Measurements from ENCODE around the gene GPR84.

Gene GPR84

DNA sequence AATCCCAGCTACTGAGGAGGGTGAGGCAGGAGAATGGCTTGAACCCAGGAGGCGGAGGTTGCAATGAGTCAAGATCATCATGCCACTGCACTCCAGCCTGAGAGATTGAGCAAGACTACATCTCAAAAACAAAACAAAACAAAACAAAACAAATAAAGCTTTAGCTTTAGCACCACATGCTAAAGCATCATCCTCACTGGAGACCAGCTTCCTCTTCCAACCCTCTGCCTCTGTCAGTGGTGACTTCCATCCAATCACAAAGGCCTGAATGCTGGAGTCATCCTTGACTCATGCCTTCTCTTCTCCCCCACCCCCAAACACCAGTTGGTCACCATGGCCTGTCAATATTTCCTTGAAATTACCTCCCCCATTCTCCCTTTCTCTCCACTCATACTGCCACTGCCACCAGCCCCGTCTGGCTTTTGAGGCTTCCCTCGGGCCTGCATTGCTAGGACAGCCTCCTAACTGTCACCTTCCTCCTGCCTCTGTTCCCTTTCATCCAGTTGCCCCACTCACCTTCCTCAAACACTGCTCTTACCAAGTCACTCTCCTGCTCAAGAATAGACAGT is 18.8 kb upstream of the GPR84 start:
- ChIA-PET POLR2A (no interaction called here), CTCF (interaction anchor here (0.8 to 7.5 kb wide), 9 partner anchors 8 to 176 kb away, joined by 3 to 95 read pairs (median 6); no protein-coding TSS in a partner anchor)
- DNase-seq (ENCODE audit: extremely low spot score), result no peak
- TF ChIP-seq, protein P1, sequence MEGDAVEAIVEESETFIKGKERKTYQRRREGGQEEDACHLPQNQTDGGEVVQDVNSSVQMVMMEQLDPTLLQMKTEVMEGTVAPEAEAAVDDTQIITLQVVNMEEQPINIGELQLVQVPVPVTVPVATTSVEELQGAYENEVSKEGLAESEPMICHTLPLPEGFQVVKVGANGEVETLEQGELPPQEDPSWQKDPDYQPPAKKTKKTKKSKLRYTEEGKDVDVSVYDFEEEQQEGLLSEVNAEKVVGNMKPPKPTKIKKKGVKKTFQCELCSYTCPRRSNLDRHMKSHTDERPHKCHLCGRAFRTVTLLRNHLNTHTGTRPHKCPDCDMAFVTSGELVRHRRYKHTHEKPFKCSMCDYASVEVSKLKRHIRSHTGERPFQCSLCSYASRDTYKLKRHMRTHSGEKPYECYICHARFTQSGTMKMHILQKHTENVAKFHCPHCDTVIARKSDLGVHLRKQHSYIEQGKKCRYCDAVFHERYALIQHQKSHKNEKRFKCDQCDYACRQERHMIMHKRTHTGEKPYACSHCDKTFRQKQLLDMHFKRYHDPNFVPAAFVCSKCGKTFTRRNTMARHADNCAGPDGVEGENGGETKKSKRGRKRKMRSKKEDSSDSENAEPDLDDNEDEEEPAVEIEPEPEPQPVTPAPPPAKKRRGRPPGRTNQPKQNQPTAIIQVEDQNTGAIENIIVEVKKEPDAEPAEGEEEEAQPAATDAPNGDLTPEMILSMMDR (IDR thresholded peaks at IDR 0.05; ENCODE audit: control extremely low read depth, extremely low read depth, low read depth, missing control alignments), result no peak

- CTCF ChIA-PET, result interaction anchor here (0.9 to 7.5 kb wide), 15 partner anchors 10 to 588 kb away, joined by 3 to 87 read pairs (median 33); partner anchors contain the start of genes COPZ1 and NFE2
- TF ChIP-seq, protein P1 (IDR thresholded peaks at IDR 0.05; ENCODE audit: control extremely low read depth, extremely low read depth, low read depth, missing control alignments), result no peak
- no peak for DNase-seq (ENCODE audit: extremely low spot score)
- POLR2A ChIA-PET, result interaction anchor here (0.7 kb wide), 1 partner anchor 20 kb away, joined by 5 read pairs; no protein-coding TSS in a partner anchor
These were observed 16.9 kb upstream of the GPR84 start for GRCh38 chr12:54381136-54381535.

DNA sequence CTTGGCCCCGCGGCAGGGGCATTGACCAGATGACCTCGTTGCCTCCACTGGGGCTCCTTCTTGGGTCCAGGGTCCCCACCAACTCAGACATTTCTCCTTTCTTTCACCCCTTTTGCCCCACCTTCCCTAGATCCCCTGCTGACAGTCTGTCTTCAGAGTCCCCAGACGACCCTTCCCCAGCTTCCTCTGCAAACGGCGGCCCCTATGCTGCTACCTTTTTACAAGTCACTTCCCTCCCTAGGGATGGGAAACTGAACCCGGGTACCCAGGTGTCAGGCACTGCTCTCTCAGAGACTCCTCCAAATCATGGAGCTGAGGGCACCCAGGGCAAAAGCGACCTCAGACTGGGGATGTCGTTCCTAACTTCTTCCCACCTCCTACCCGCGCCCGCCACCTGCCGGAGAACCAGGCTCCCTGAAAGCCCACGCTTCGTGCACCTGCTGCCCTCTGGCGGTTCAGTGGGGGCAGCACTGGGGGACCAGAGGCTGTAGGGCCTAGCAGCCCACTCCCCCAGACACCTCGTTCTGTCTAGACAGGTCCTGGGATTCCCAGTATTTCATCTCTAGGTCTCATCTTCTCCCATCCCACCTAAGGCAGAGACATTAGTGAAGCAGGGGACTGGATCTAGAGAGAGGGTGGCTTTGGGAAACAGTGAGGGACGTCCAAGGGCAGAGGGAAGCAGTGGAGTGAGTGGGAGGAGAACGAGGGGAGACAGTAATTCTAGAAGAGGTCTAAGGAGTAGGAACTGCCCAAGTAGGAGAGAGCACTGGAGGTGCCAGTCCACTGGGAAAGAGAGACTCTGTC is 15.3 kb upstream of the GPR84 start:
- TF ChIP-seq, protein P1 (IDR thresholded peaks at IDR 0.05; ENCODE audit: control extremely low read depth, extremely low read depth, low read depth, missing control alignments), result peak; percentile 100
- ChIA-PET POLR2A (no interaction called here), CTCF (interaction anchor here (0.6 to 7.5 kb wide), 55 partner anchors 8 to 416 kb away, joined by 3 to 87 read pairs (median 6); partner anchors contain the start of genes COPZ1, HNRNPA1, HOXC4 and HOXC5)
- DNase-seq (ENCODE audit: extremely low spot score), result peak; percentile 93

DNA sequence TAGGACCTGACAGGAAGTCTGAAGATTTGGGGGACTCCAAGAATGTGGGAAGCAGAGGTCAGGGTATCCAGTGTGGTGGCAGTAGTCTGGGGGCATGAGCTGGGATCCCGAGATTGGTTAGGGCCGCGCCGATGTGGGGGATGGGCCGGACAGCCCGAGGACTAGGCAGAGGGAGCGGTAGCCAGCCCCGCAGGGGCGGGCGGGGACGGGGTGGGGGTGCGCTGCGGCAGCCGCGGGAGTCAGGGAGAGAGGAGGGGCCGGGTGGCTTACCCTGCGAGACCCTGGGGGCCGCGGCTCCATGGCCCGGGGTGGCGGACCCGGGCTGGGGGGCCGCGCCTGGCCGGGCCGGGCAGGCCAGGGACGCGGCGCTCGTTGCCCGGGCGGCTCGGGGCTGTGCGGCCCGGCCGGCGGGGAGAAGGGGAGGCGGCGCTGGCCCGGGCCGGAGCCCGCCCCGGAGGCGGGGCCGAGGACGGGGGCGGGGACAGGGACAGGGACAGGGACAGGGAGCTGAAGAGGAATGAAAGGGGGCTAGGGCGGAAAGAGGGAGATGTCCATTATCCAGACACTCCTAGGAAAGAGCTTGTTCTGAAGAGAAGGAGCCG is 14.6 kb upstream of the GPR84 start:
- POLR2A ChIA-PET, result no interaction called here
- TF ChIP-seq, protein P1 (IDR thresholded peaks at IDR 0.05; ENCODE audit: control extremely low read depth, extremely low read depth, low read depth, missing control alignments), result no peak
- CTCF ChIA-PET, result interaction anchor here (0.6 to 7.5 kb wide), 48 partner anchors 7 to 416 kb away, joined by 3 to 87 read pairs (median 6); partner anchors contain the start of genes COPZ1, HNRNPA1, HOXC4 and HOXC5
- DNase-seq (ENCODE audit: extremely low spot score), result no peak

- TF ChIP-seq, protein P1 (IDR thresholded peaks at IDR 0.05; ENCODE audit: control extremely low read depth, extremely low read depth, low read depth, missing control alignments), result no peak
- ChIA-PET POLR2A (no interaction called here), CTCF (interaction anchor here (0.6 to 7.5 kb wide), 12 partner anchors 10 to 163 kb away, joined by 3 to 87 read pairs (median 37); partner anchors contain the start of gene COPZ1)
- no peak for DNase-seq (ENCODE audit: extremely low spot score)
These were observed 13.7 kb upstream of the GPR84 start for GRCh38 chr12:54377797-54378515.

DNA sequence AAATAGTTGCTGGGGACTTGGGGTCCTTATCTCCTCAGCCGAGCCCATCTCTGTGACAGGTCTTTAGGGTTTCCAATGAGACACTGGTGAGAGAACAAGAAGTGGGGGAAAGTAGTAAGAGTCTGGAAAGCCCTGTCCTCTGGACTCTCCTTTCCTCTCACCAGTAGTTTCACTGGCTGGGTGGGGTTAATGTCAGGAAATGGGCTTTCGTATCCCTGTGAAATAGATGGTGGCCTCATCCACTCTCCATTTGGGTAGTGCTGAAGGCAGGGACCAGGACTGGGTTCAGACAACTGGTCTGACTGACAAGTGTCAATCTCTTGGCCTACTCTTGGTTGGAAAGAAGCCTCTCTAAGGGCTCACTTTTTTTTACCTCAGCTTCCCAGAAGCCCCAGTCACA is 12.7 kb upstream of the GPR84 start:
- TF ChIP-seq, protein P1 (IDR thresholded peaks at IDR 0.05; ENCODE audit: control extremely low read depth, extremely low read depth, low read depth, missing control alignments), result no peak
- CTCF ChIA-PET, result interaction anchor here (0.9 to 7.5 kb wide), 6 partner anchors 8 to 163 kb away, joined by 3 to 74 read pairs (median 3); no protein-coding TSS in a partner anchor
- no peak for DNase-seq (ENCODE audit: extremely low spot score)
- POLR2A ChIA-PET, result no interaction called here

Data from GM10248 (cell line).